Mucosa of gallbladder (tissue), 1 donor: ENCODE measurements around the gene AGL. TPM values are rescaled to one million over a fixed set of nuclear protein-coding genes. Genes with fewer than 3 reads are reported as not detected.
"Not testable (repeated sequence)": the region's sequence is repeated elsewhere in the genome, so short reads cannot be mapped to it uniquely, and the experiment has no call there.

ENCODE experiments used
- DNase-seq: peaks from one replicate; pipeline ENCODE4 v3.0.0-alpha.2; 2020; ENCODE audit warnings: low spot score
- total RNA-seq: library from RNA; stranded (reverse); gene quantifications from one replicate; pipeline ENCODE4 v1.2.1, GENCODE V29; 2021
- donor health status: DM: no; HTN: no; CAD: no.

AGL gene
- total RNA-seq, 1 donor from 2014 or later: 13.9 TPM

- DNase-seq: no peak
These were observed 93.1 kb downstream of the AGL start for GRCh38 chr1:99943223-99943794.

GRCh38 chr1:99944192-99944591 lies 94.0 kb downstream of the AGL start:
- no peak for DNase-seq

- no peak for DNase-seq
These were observed 95.0 kb downstream of the AGL start for GRCh38 chr1:99945174-99945573.

- DNase-seq: no peak
These were observed 100.3 kb downstream of the AGL start for GRCh38 chr1:99950486-99950885.

- no peak for DNase-seq
These were observed 102.4 kb downstream of the AGL start for GRCh38 chr1:99952522-99952921.

- DNase-seq: no peak
These were observed 105.2 kb downstream of the AGL start for GRCh38 chr1:99955375-99955774.

- DNase-seq: no peak
These were observed 106.6 kb downstream of the AGL start for GRCh38 chr1:99956755-99957154.

- DNase-seq: no peak
These were observed 107.7 kb downstream of the AGL start for GRCh38 chr1:99957818-99958217.

- DNase-seq: not testable (repeated sequence)
These were observed 109.1 kb downstream of the AGL start for GRCh38 chr1:99959189-99959705.

GRCh38 chr1:99960260-99960659 lies 110.1 kb downstream of the AGL start:
- not testable (repeated sequence) for DNase-seq

GRCh38 chr1:99963041-99963795 lies 113.1 kb downstream of the AGL start:
- no peak for DNase-seq

GRCh38 chr1:99964806-99965205 lies 114.6 kb downstream of the AGL start:
- DNase-seq: no peak

- no peak for DNase-seq
These were observed 115.7 kb downstream of the AGL start for GRCh38 chr1:99965646-99966375.

GRCh38 chr1:99968214-99968613 lies 118.1 kb downstream of the AGL start:
- DNase-seq: no peak

GRCh38 chr1:99969260-99969728 lies 119.1 kb downstream of the AGL start:
- DNase-seq: no peak

GRCh38 chr1:99969729-99970621 lies 119.8 kb downstream of the AGL start, which contains the start of gene SLC35A3:
TSS of gene SLC35A3 (plus strand) at chr1:99969996. CDS start at chr1:99993555, 23,559 bp downstream.
- DNase-seq: peak; percentile 78

GRCh38 chr1:99970713-99971255 lies 120.6 kb downstream of the AGL start:
- DNase-seq: no peak

- DNase-seq: not testable (repeated sequence)
These were observed 121.9 kb downstream of the AGL start for GRCh38 chr1:99972066-99972465.
